A549 (cell line): ENCODE results near the gene ZSCAN29. TPM values are rescaled to one million over a fixed set of nuclear protein-coding genes. Genes with fewer than 3 reads are reported as not detected.
A peak's percentile ranks its signal among the peaks of the same experiment; 100 is the strongest.

Experiments
- ATAC-seq, 2 experiments: fragments of 200-7000 bp in 1 of 2; fragments of >200 bp in 1 of 2; cut with Nextera tagmentation in 1 of 2; cut with Tn5 transposase in 1 of 2; 3 replicates each; pipeline versions ENCODE4 v1.8.0 to v1.9.1; 2018 to 2020; ENCODE audit warnings: mild to moderate bottlenecking in 1 of 2, moderate library complexity in 1 of 2
- CTCF ChIA-PET: fragments of 300-600 bp; sonication (Branson Sonifier 250); formaldehyde crosslinking; extraction: SDS; loops from one replicate; lab custom pipeline; 2021; ENCODE audit warnings: antibody characterized with exemption, inconsistent platforms; lab: Yijun Ruan, JAX
- POLR2A ChIA-PET: fragments of 350-600 bp; formaldehyde crosslinking; extraction: SDS; loops from one replicate; lab custom pipeline; 2021; ENCODE audit warnings: antibody characterized with exemption, inconsistent platforms; lab: Yijun Ruan, JAX
- DNase-seq, 2 experiments: peaks; one replicate each; pipeline versions ENCODE4 v3.0.0 to v3.0.0-alpha.2; 2011 to 2016; ENCODE audit warnings: low read depth in 1 of 2, low spot score in 1 of 2
- FAIRE-seq: peaks from 2 replicates; lab custom pipeline; 2011; peaks lifted over from hg19 to GRCh38; lab: Jason Lieb, UNC
- H3K27ac ChIP-seq, 2 experiments: fragments of >200 bp; sonication (Bioruptor Twin); formaldehyde crosslinking; 3 replicates each; pipeline ENCODE4 v1.5.1; 2016 to 2017
- H3K4me1 ChIP-seq: fragments of >200 bp; sonication (Bioruptor Twin); formaldehyde crosslinking; 3 replicates; pipeline ENCODE4 v1.6.1; 2016
- H3K4me2 ChIP-seq: fragments of >200 bp; sonication (Bioruptor Twin); formaldehyde crosslinking; 3 replicates; pipeline ENCODE4 v1.6.1; 2016
- H3K4me3 ChIP-seq: fragments of >200 bp; sonication (Bioruptor Twin); formaldehyde crosslinking; 3 replicates; pipeline ENCODE4 v1.5.1; 2016
- H3K9me3 ChIP-seq: fragments of >200 bp; sonication (Bioruptor Twin); formaldehyde crosslinking; 3 replicates; pipeline ENCODE4 v1.6.1; 2016
- ATOH8 ChIP-seq: fragments of 250-450 bp; sonication (Bioruptor Pico); IDR thresholded peaks from 2 replicates; pipeline ENCODE4 v1.5.0; 2020; ENCODE audit warnings: low read depth, mild to moderate bottlenecking, moderate library complexity
- CHD4 ChIP-seq: fragments of 200-600 bp; sonication (generic); IDR thresholded peaks from 2 replicates; pipeline ENCODE4 v1.6.1; 2016; ENCODE audit warnings: antibody characterized with exemption, mild to moderate bottlenecking, borderline replicate concordance
- FOSB ChIP-seq: fragments of 250-450 bp; sonication (Bioruptor Pico); IDR thresholded peaks from 2 replicates; pipeline ENCODE4 v1.5.0; 2020; ENCODE audit warnings: mild to moderate bottlenecking, moderate library complexity
- FOSL2 ChIP-seq, 2 experiments: fragments of 450-650 bp in 1 of 2; fragments of >200 bp in 1 of 2; sonication (Bioruptor Twin) in 1 of 2; formaldehyde crosslinking; IDR thresholded peaks; 2 replicates each; pipeline versions ENCODE4 v1.5.0 to v1.6.1; 2016 to 2020; ENCODE audit warnings: mild to moderate bottlenecking in 1 of 2, moderate library complexity in 1 of 2
- GATA3 ChIP-seq: IDR thresholded peaks from 2 replicates; pipeline ENCODE4 v1.6.1; 2012; ENCODE audit warnings: borderline replicate concordance
- HES2 ChIP-seq: fragments of >200 bp; sonication (Bioruptor Twin); formaldehyde crosslinking; IDR thresholded peaks from 2 replicates; pipeline ENCODE4 v1.6.1; 2016
- HEYL ChIP-seq: fragments of 250-450 bp; sonication (Bioruptor Pico); IDR thresholded peaks from 2 replicates; pipeline ENCODE4 v1.8.0; 2021; ENCODE audit warnings: mild to moderate bottlenecking, moderate library complexity
- HMGXB4 ChIP-seq: fragments of 250-450 bp; sonication (Bioruptor Pico); IDR thresholded peaks from 2 replicates; pipeline ENCODE4 v1.5.0; 2021; ENCODE audit warnings: mild to moderate bottlenecking, moderate library complexity, borderline replicate concordance
- HOXA7 ChIP-seq: fragments of 250-450 bp; sonication (Bioruptor Pico); IDR thresholded peaks from 2 replicates; pipeline ENCODE4 v1.5.0; 2020; ENCODE audit warnings: mild to moderate bottlenecking, moderate library complexity
- HOXB13 ChIP-seq: fragments of 250-450 bp; sonication (Bioruptor Pico); IDR thresholded peaks from 2 replicates; pipeline ENCODE4 v1.5.0; 2020; ENCODE audit warnings: low read depth, mild to moderate bottlenecking, moderate library complexity
- HOXB5 ChIP-seq: fragments of 250-450 bp; sonication (Bioruptor Pico); IDR thresholded peaks from 2 replicates; pipeline ENCODE4 v1.5.0; 2020; ENCODE audit warnings: mild to moderate bottlenecking, moderate library complexity
- JUNB ChIP-seq: fragments of >200 bp; sonication (Bioruptor Twin); formaldehyde crosslinking; IDR thresholded peaks from 2 replicates; pipeline ENCODE4 v1.6.1; 2016
- KDM1A ChIP-seq: fragments of 200-600 bp; sonication (generic); IDR thresholded peaks from 2 replicates; pipeline ENCODE4 v1.6.1; 2016; ENCODE audit warnings: low read depth, mild to moderate bottlenecking
- MAFK ChIP-seq: fragments of 450-650 bp; IDR thresholded peaks from 2 replicates; pipeline ENCODE4 v1.6.1; 2014; ENCODE audit not compliant: partially characterized antibody
- MAZ ChIP-seq: fragments of 150-350 bp; IDR thresholded peaks from 2 replicates; pipeline ENCODE4 v1.6.1; 2014; ENCODE audit warnings: antibody characterized with exemption, low read depth, low read length, borderline replicate concordance
- MYC ChIP-seq: IDR thresholded peaks from 2 replicates; pipeline ENCODE4 v1.6.1; 2012; ENCODE audit warnings: mild to moderate bottlenecking, inconsistent platforms, low read length, improper control_type of control experiment, borderline replicate concordance
- NFE2L2 ChIP-seq: fragments of 150-350 bp; conservative IDR thresholded peaks from 2 replicates; pipeline ENCODE4 v1.6.1; 2014; ENCODE audit warnings: low read length
- POLR2A ChIP-seq: IDR thresholded peaks from 2 replicates; pipeline ENCODE4 v1.6.1; 2012; ENCODE audit warnings: mild to moderate bottlenecking, low read length
- RAD21 ChIP-seq, 2 experiments: fragments of >200 bp in 1 of 2; sonication (Bioruptor Twin) in 1 of 2; formaldehyde crosslinking in 1 of 2; IDR thresholded peaks in 1 of 2; conservative IDR thresholded peaks in 1 of 2; 2 replicates in 1 of 2; 3 replicates in 1 of 2; pipeline ENCODE4 v1.6.1; 2012 to 2018; ENCODE audit warnings: inconsistent platforms in 1 of 2
- WGBS: methylation state at CpG from one replicate; pipeline ENCODE4 v1.1.6; 2017; ENCODE audit errors: missing lambda C conversion rate; 5-methylcytosine and 5-hydroxymethylcytosine counted together
- polyA plus RNA-seq, 4 experiments: library from polyadenylated mRNA; depleted of rRNA in 3 of 4; stranded (reverse); fragments of >200 nt; fragmentation: RNase III in 1 of 4; extraction: RNeasy Plus Mini Kit Qiagen cat#74134 plus additional on column Dnase treatment in 1 of 4; gene quantifications; 2 replicates in 3 of 4; 3 replicates in 1 of 4; pipeline ENCODE4 v1.2.3, GENCODE V29; 2011 to 2017
- TF ChIP-seq, protein P1 (sequence below): fragments of >200 bp; sonication (Bioruptor Twin); formaldehyde crosslinking; IDR thresholded peaks from 3 replicates; pipeline ENCODE4 v1.5.1; 2016
- TF ChIP-seq, protein P2 (sequence below): fragments of >200 bp; sonication (Bioruptor Twin); formaldehyde crosslinking; IDR thresholded peaks from 3 replicates; pipeline ENCODE4 v1.6.1; 2016

Gene ZSCAN29
- polyA plus RNA-seq, 2 of the 4 experiments (the other 2 are of a cell fraction): 10.7 to 14.4 TPM

- H3K4me1 ChIP-seq: no peaks in the 10 kb centered on the region
- no peaks in the 10 kb centered on the region for H3K9me3 ChIP-seq
- DNase-seq (no peak), FAIRE-seq (no peak), ATAC-seq (no peak)
- no peak for TF ChIP-seq GATA3
- no peak for TF ChIP-seq ATOH8 (CRISPR knock-in tag)
- no peak for TF ChIP-seq JUNB
- TF ChIP-seq POLR2A: no peak
- TF ChIP-seq, protein P1, sequence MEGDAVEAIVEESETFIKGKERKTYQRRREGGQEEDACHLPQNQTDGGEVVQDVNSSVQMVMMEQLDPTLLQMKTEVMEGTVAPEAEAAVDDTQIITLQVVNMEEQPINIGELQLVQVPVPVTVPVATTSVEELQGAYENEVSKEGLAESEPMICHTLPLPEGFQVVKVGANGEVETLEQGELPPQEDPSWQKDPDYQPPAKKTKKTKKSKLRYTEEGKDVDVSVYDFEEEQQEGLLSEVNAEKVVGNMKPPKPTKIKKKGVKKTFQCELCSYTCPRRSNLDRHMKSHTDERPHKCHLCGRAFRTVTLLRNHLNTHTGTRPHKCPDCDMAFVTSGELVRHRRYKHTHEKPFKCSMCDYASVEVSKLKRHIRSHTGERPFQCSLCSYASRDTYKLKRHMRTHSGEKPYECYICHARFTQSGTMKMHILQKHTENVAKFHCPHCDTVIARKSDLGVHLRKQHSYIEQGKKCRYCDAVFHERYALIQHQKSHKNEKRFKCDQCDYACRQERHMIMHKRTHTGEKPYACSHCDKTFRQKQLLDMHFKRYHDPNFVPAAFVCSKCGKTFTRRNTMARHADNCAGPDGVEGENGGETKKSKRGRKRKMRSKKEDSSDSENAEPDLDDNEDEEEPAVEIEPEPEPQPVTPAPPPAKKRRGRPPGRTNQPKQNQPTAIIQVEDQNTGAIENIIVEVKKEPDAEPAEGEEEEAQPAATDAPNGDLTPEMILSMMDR: no peak
- no peak for TF ChIP-seq CHD4
- no peak for TF ChIP-seq KDM1A
- TF ChIP-seq FOSB: no peak
- TF ChIP-seq HOXB13: no peak
- TF ChIP-seq MAZ: no peak
- no peak for TF ChIP-seq HEYL (CRISPR knock-in tag)
- no peak for TF ChIP-seq HOXB5 (CRISPR knock-in tag)
- TF ChIP-seq HMGXB4 (CRISPR knock-in tag): no peak
- no peak for TF ChIP-seq NFE2L2
- TF ChIP-seq HES2: no peak
- TF ChIP-seq, protein P2, sequence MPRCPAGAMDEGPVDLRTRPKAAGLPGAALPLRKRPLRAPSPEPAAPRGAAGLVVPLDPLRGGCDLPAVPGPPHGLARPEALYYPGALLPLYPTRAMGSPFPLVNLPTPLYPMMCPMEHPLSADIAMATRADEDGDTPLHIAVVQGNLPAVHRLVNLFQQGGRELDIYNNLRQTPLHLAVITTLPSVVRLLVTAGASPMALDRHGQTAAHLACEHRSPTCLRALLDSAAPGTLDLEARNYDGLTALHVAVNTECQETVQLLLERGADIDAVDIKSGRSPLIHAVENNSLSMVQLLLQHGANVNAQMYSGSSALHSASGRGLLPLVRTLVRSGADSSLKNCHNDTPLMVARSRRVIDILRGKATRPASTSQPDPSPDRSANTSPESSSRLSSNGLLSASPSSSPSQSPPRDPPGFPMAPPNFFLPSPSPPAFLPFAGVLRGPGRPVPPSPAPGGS: no peak
- no peak for TF ChIP-seq FOSL2 (IDR thresholded peaks at IDR 0.05)
- no peak for TF ChIP-seq FOSL2 (CRISPR knock-in tag; IDR thresholded peaks at IDR 0.05)
- TF ChIP-seq HOXA7 (CRISPR knock-in tag): no peak
- TF ChIP-seq MAFK: no peak
- H3K4me2 ChIP-seq: no peak overlapping the region
- 85% methylated on average over 3 of the region's 3 CpGs for WGBS
- no peak overlapping the region for H3K27ac ChIP-seq
- CTCF ChIA-PET: interaction anchor here (0.7 to 1.6 kb wide), 2 partner anchors 13 to 36 kb away, joined by 3 read pairs; no protein-coding TSS in a partner anchor
- POLR2A ChIA-PET: no interaction called here
- no peak overlapping the region for H3K4me3 ChIP-seq
Observed at GRCh38 chr15:43347114-43347513, 23.7 kb downstream of the ZSCAN29 start.

DNA sequence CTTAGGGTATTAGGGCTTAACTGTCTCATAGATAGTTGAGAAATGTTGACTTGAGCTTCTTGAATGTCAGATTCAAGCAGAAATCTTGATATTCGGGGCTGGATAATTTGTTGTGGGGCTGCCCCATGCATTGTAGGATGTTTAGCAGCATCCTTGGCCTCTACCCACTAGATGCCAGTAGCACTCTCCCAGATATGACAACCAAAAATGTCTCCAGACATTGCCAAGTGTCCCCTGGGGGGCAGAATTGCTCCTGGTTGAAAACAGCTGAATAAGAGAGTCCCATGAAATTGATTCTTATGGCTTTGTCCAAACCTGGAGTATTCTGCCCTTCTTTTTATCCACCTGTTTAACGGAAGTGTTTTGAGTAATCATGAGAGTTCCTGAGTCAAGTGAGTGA, 24.5 kb downstream of the ZSCAN29 start:
- 0 out of 5 replicates have a peak, but pooled peaks of 1 of the 2 experiments have one; percentile 3 for TF ChIP-seq RAD21 (conservative IDR thresholded peaks at IDR 0.05 in 1 of 2, IDR thresholded peaks at IDR 0.05 in 1 of 2)
- no peak for TF ChIP-seq MYC
- TF ChIP-seq, all 56 proteins: peak for 1
- no peak for ATAC-seq
- CTCF ChIA-PET: interaction anchor here (1.6 kb wide), 1 partner anchor 12 kb away, joined by 3 read pairs; no protein-coding TSS in a partner anchor

More for the DNA sequence above, 24.5 kb downstream of the ZSCAN29 start:
- DNase-seq (no peak), FAIRE-seq (no peak)
- POLR2A ChIA-PET: no interaction called here
- Histone ChIP-seq H3K4me2 (no peak overlapping the region), H3K4me1 (no peaks in the 10 kb centered on the region), H3K4me3 (no peak overlapping the region), H3K9me3 (no peaks in the 10 kb centered on the region), H3K27ac (no peak overlapping the region)
- WGBS: 74% methylated on average over 2 of the region's 2 CpGs
